Measurements from ENCODE around the gene CEBPE.

CEBPE gene

DNA sequence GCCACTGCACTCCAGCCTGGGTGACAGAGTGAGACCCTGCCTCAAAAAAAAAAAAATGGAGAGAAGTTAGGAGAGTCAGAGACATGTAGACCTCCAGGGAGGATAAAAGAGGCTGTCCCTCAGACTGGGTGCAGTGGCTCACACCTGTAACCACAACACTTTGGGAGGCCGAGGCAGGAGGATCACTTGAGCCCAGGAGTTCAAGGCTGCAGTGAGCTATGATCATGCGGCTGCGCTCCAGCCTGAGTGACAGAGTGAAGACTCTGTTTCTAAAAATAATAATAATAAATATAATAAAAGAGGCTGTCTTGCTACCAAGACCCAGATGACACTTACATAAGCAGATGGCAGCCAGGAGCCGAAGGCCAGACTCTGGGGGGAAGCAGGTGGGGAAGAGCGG is 45.9 kb upstream of the CEBPE start:
- H3K79me2 ChIP-seq (ENCODE audit: insufficient read depth, low read length) = no peaks in the 10 kb centered on the region
- no peaks in the 10 kb centered on the region for H4K20me1 ChIP-seq (ENCODE audit: insufficient read depth, low read length)
- H3K27me3 ChIP-seq (ENCODE audit: insufficient read depth, low read length) = no peaks in the 10 kb centered on the region
- H3K27ac ChIP-seq (ENCODE audit: low read depth, low read length, poor library complexity, severe bottlenecking) = no peak overlapping the region
- no peaks in the 10 kb centered on the region for H3K36me3 ChIP-seq (ENCODE audit: insufficient read depth, low read length)
- H3K9ac ChIP-seq (ENCODE audit: low read length) = no peak overlapping the region
- H3K4me3 ChIP-seq (ENCODE audit: low read depth, low read length, poor library complexity, severe bottlenecking) = no peak overlapping the region
- no peak for TF ChIP-seq CTCF (IDR thresholded peaks at IDR 0.05; ENCODE audit: low read length)
- no peaks in the 10 kb centered on the region for H3F3A ChIP-seq (ENCODE audit: insufficient read depth, low read length)
- H2AFZ ChIP-seq (ENCODE audit: low read length) = no peak overlapping the region
- no peaks in the 10 kb centered on the region for H3K4me1 ChIP-seq (ENCODE audit: insufficient read depth, low read length, severe bottlenecking)
- no peak overlapping the region for H3K4me2 ChIP-seq (ENCODE audit: low read length)
- no peaks in the 10 kb centered on the region for H3K9me3 ChIP-seq (ENCODE audit: low read length)
- no peaks in the 10 kb centered on the region for H3K9me2 ChIP-seq (ENCODE audit: low read depth, low read length)

- Histone ChIP-seq H3K27me3 (ENCODE audit: insufficient read depth, low read length) (no peaks in the 10 kb centered on the region), H4K20me1 (ENCODE audit: insufficient read depth, low read length) (no peaks in the 10 kb centered on the region), H2AFZ (ENCODE audit: low read length) (no peak overlapping the region), H3K9ac (ENCODE audit: low read length) (no peak overlapping the region), H3K79me2 (ENCODE audit: insufficient read depth, low read length) (no peaks in the 10 kb centered on the region), H3K9me3 (ENCODE audit: low read length) (no peaks in the 10 kb centered on the region), H3K9me2 (ENCODE audit: low read depth, low read length) (no peaks in the 10 kb centered on the region), H3K4me2 (ENCODE audit: low read length) (no peak overlapping the region), H3F3A (ENCODE audit: insufficient read depth, low read length) (no peaks in the 10 kb centered on the region), H3K27ac (ENCODE audit: low read depth, low read length, poor library complexity, severe bottlenecking) (no peak overlapping the region), H3K36me3 (ENCODE audit: insufficient read depth, low read length) (no peaks in the 10 kb centered on the region), H3K4me3 (ENCODE audit: low read depth, low read length, poor library complexity, severe bottlenecking) (no peak overlapping the region), H3K4me1 (ENCODE audit: insufficient read depth, low read length, severe bottlenecking) (no peaks in the 10 kb centered on the region)
- no peak for TF ChIP-seq CTCF (IDR thresholded peaks at IDR 0.05; ENCODE audit: low read length)
- TF ChIP-seq EZH2 (IDR thresholded peaks at IDR 0.05; ENCODE audit: borderline replicate concordance, low read length) = no peak
Observed at GRCh38 chr14:23164250-23164649, 45.2 kb upstream of the CEBPE start.

GRCh38 chr14:23163830-23164229 is 44.8 kb upstream of the CEBPE start:
- Histone ChIP-seq H2AFZ (ENCODE audit: low read length) (no peak overlapping the region), H3K27ac (ENCODE audit: low read depth, low read length, poor library complexity, severe bottlenecking) (no peak overlapping the region), H3K36me3 (ENCODE audit: insufficient read depth, low read length) (no peaks in the 10 kb centered on the region), H3K9me3 (ENCODE audit: low read length) (no peaks in the 10 kb centered on the region), H3K4me2 (ENCODE audit: low read length) (no peak overlapping the region), H3K4me1 (ENCODE audit: insufficient read depth, low read length, severe bottlenecking) (no peaks in the 10 kb centered on the region), H3K27me3 (ENCODE audit: insufficient read depth, low read length) (no peaks in the 10 kb centered on the region), H4K20me1 (ENCODE audit: insufficient read depth, low read length) (no peaks in the 10 kb centered on the region), H3K9me2 (ENCODE audit: low read depth, low read length) (no peaks in the 10 kb centered on the region), H3K9ac (ENCODE audit: low read length) (no peak overlapping the region), H3F3A (ENCODE audit: insufficient read depth, low read length) (no peaks in the 10 kb centered on the region), H3K4me3 (ENCODE audit: low read depth, low read length, poor library complexity, severe bottlenecking) (no peak overlapping the region), H3K79me2 (ENCODE audit: insufficient read depth, low read length) (no peaks in the 10 kb centered on the region)
- no peak for TF ChIP-seq CTCF (IDR thresholded peaks at IDR 0.05; ENCODE audit: low read length)
- TF ChIP-seq EZH2 (IDR thresholded peaks at IDR 0.05; ENCODE audit: borderline replicate concordance, low read length) = no peak

Measured in OCI-LY1 (cell line).